Stimulated activated CD8-positive, alpha-beta memory T cell treated with anti-CD3 and anti-CD28 coated beads, Interleukin-12 subunit alpha, Interleukin-12 subunit beta, amount 100 ng/mL, for 4 hours (primary cell): ENCODE results near the gene WDR7.

Source experiments
- DNase-seq: peaks from one replicate; pipeline ENCODE4 v3.0.0-alpha.2; 2020; ENCODE audit warnings: low read depth

Gene WDR7

GRCh38 chr18:56804395-56804794 is 153.2 kb downstream of the WDR7 start:
- DNase-seq = no peak

- DNase-seq = no peak
These were observed 156.7 kb downstream of the WDR7 start for GRCh38 chr18:56807901-56808300.

GRCh38 chr18:56812674-56813073 is 161.5 kb downstream of the WDR7 start:
- no peak for DNase-seq

GRCh38 chr18:56815926-56816325 is 164.8 kb downstream of the WDR7 start:
- no peak for DNase-seq

GRCh38 chr18:56823986-56824565 is 172.9 kb downstream of the WDR7 start:
- DNase-seq = no peak

- DNase-seq = no peak
These were observed 174.2 kb downstream of the WDR7 start for GRCh38 chr18:56825321-56825720.

- no peak for DNase-seq
These were observed 174.7 kb downstream of the WDR7 start for GRCh38 chr18:56825878-56826277.

GRCh38 chr18:56831988-56832387 is 180.8 kb downstream of the WDR7 start:
- DNase-seq = no peak

GRCh38 chr18:56835331-56835730 is 184.2 kb downstream of the WDR7 start:
- no peak for DNase-seq

GRCh38 chr18:56836173-56836572 is 185.0 kb downstream of the WDR7 start:
- DNase-seq = no peak

GRCh38 chr18:56841836-56842235 is 190.7 kb downstream of the WDR7 start:
- DNase-seq = no peak

GRCh38 chr18:56843241-56843640 is 192.1 kb downstream of the WDR7 start:
- DNase-seq = no peak

- no peak for DNase-seq
These were observed 193.4 kb downstream of the WDR7 start for GRCh38 chr18:56844556-56844955.

GRCh38 chr18:56851774-56852173 is 200.6 kb downstream of the WDR7 start:
- no peak for DNase-seq

GRCh38 chr18:56853961-56854360 is 202.8 kb downstream of the WDR7 start:
- DNase-seq = no peak

- DNase-seq = no peak
These were observed 210.1 kb downstream of the WDR7 start for GRCh38 chr18:56861244-56861643.

- no peak for DNase-seq
These were observed 218.1 kb downstream of the WDR7 start for GRCh38 chr18:56869189-56869777.

GRCh38 chr18:56870982-56871381 is 219.8 kb downstream of the WDR7 start:
- no peak for DNase-seq

GRCh38 chr18:56872140-56872539 is 221.0 kb downstream of the WDR7 start:
- DNase-seq = no peak

GRCh38 chr18:56873441-56874140 is 222.4 kb downstream of the WDR7 start:
- DNase-seq = no peak

- DNase-seq = no peak
These were observed 227.6 kb downstream of the WDR7 start for GRCh38 chr18:56878711-56879110.

- no peak for DNase-seq
These were observed 233.4 kb downstream of the WDR7 start for GRCh38 chr18:56884511-56884910.

GRCh38 chr18:56888978-56889377 is 237.8 kb downstream of the WDR7 start:
- no peak for DNase-seq

- no peak for DNase-seq
These were observed 238.5 kb downstream of the WDR7 start for GRCh38 chr18:56889621-56890020.
